T-helper 22 cell (primary cell): ENCODE data around the gene STIP1.

Experiments
- DNase-seq: peaks from one replicate; pipeline ENCODE4 v3.0.0-alpha.2; 2020; ENCODE audit warnings: low read depth

Gene STIP1

DNA sequence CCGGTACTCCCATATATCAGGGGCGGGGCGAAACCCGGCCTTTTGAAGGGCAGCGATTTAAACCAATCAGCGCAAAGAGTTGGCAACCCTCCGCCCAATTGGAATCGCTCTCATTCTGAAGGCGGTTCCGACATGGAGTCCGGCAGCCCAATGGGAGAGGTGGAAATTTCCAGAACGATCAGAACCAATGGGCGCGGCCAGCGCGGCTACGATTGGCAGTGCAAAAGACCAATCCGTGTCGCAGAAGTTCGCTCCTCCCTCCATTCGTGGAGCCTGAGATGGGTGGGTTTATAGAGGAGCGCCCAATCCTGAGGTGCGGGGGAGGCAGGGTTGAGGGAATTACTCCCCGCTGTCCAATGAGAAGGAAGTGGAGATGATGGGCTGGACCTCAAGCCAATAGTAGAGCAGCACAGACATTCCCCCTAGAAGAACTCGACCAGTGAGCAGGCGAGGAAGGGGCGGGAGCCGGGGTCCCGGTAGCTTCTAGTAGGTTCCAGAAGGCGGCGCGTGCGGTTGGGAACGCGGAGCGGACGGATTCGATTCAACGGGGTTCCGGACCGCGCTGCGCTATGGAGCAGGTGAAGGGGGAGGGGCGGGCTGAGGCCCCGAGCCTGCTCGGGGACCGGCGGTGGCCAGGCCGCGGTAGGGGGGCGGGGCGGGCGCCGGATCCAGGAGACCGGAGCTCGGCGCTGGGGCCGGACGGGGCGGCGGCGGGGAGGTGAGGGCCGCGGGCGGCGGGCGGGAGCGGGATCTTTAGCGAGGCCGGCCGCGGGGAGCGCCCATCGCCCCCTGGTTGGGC is at the start of gene STIP1:
TSS of gene STIP1 (plus strand) at position 479 of the 799 bp plus-strand sequence. CDS start at position 570, 91 bp downstream.
- DNase-seq = peak; percentile 99

DNA sequence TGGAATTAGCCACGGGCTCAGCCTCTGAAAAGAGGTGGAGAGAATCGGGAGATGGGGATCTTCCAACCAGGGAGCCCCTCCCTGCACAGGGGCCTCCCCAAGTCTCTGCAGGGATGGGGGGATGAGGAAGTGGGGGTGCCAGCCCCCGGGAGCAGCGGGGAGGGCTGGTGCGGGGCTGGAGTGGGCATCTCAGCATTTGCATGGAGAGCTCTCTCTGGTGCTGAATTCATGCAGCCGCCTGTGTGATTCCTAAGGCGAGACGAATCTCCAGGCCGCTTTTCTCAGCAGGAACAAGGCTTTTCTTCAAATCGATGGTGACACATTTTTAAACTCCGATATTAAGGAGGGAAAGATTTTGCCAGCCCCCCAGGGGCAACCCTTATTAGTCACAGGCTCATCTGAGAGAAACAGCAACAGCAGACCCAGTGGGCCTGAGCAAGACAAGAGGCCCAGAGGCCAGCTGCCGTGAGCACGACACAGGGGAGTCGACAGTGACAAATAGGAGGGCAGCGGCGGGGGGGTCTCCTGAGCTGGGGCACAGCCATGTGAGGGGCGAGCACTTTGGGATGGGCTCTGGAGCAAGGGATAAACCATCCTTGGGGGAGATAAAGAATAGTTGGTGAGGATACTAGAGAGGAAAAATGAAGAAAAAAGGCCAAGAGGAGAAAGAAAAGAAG is 49.1 kb upstream of the STIP1 start:
- no peak for DNase-seq

DNA sequence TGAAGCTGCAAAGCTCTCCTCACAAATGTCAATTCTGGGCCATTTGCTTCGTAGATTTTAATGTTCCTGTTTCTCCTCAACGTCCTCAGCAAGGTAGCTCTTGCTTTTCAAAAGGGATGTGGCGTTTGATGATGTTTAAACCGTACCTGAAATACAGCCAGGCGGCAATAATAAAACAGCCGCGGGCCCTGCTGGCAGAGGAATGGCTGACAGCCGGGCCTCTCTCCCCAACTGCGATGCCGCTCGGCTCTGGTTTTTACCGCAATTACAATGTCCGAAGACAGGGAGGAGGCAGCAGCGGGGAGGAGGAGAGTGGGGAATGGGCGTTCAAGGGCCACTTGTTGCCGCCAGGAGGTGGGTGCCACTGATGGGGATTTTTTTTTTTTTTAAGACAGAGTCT is 47.6 kb upstream of the STIP1 start:
- DNase-seq = no peak

DNA sequence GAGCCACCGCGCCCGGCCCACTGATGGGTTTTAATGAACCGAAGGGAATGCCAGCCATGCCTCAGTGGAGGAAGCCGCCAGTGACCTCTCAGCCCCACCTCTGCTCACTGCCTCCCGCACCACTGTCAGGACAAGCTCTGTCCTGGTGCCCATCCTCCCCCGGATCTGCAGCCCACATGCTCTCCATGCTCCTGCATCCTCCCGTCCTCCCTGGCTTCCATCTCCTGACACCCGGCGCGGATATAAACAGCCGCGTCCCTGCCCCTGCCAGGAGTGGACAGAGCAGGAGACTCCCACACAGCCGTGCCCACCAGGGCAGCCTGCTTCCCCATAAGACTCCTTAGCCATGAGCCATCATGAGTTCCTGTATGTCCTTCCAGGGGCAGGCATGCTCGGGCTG is 46.9 kb upstream of the STIP1 start:
- DNase-seq = no peak

DNA sequence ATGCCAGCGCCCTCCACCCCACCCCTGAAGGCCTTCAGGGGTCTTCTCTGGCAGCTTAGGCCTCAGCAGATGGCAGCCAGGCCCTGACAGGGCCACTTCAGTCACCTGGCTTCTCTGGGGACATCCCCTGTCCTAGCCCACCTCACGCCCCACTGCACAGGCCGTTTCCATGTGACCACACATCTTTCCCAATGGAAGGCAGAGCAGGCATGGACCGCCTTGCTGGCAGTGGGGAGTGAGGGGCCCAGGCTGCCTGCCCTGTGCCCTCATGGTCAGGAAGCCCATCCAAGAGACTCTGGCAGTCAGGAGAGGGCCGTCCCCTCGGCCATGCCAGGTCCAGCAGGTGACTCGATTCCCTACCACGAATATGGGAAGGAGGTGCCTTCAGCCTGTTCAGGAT is 45.9 kb upstream of the STIP1 start:
- DNase-seq = no peak

DNA sequence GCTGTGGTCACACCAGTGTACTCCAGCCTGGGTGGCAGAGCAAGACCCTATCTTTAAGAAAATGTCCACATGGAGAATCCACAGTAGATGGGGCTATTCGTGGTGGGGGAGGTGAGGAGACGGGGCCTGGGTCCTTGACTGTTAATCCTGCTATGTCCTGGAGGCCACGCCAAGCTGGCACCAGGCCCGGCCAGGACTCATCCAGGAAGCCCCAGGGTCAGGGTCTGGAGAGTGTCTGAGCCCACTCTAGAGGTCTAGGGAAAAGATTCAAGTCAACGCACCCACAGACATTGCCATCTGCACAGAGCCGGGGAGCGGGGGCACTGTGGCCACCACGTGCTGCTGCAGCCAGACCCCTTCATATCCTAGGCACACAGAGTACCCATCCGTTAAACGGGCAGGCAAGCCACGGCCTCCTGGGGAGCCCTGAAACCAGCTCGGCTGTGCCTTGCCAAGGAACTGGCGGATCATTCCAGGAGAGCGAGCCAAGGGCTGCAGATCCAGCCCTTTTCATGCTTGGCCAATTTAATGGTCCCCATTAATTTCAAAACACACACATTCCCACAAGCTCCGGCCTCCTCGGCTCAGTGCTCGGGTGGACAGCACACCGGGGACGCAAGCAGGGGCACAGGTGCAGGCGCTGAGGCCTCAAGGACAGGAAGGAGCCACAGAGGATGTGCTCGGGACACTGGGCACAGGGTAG is 44.7 kb upstream of the STIP1 start:
- no peak for DNase-seq

DNA sequence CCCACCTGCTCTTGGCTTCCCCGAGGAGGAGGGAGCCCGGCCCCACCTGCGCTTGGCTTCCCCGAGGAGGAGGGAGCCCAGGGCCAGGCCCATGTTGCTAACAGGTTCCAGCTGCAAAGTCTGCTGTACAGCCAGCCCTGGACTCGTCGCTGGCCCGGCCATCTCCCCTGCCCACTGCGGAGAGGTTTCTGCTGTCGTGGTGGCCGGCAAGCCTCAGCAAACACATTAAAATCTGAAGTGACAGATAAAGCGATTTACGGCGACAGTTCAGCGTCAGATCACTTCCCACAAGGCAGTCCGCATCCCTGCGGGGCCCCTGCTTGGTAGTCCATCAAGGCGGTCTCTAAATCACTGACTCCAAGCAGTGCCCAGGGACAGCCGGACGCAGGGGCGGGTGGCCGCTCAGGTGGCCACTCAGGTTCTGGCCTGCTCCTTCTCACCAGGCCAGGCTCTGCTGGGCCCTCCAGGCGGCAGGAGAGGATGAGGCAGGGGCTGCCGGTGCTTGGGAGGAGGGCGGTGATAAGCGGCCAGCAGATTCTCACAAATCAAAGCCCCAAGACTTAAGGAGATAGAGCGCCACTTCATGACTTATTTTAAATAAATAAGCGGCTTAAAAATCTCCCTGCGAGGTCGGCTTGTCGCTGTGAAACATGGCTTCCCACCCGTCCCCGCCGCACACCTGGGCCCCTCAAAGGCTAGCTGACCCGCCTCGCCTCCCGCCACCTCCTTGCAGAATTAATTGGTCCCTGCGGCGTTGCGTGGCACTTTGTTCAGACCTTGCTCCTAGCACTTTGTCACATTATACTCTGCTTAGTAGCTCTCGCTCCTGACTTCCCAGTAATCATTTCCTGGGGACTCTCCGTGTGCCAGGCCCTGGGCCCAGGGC is 41.1 kb upstream of the STIP1 start:
- no peak for DNase-seq

DNA sequence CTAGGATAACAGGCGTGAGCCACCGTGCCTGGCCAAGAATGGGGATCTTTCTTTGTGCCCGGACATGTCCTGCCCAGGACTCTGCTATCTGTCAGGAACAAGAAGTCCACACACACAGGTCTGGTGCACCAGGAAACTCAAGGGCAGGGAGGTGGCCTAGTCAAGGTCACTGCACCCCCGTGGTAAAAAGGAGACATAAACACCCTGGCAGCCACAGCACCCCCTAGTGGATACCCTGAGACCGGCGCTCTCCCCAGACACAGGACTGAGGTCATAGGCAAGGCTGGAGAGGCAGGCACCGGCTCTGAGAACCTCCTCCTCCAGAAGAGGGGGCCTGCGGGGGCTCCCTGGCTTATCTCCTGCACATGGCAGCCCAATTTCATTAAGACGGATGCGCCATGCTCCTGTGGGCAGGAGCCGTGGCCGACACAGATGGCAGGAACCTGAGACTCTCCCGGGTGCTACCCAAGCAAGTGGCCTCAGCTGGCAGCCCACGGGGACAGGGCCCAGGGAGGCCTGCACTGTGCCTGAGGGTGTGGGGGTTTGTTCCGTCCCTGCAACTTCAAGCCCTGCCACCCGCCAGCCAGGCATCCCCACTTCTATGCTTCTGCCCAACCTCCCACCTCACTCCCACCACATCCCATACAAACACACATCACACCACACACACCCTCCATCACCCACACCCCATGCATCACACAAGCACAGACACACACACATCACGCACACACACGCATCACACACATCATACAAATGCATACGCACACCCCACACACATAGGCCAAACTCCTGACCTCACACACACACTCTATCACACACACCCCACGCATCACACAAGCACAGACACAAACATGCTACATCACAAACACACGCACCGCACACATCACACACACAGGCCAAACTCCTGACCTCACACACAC is 39.7 kb upstream of the STIP1 start:
- no peak for DNase-seq

DNA sequence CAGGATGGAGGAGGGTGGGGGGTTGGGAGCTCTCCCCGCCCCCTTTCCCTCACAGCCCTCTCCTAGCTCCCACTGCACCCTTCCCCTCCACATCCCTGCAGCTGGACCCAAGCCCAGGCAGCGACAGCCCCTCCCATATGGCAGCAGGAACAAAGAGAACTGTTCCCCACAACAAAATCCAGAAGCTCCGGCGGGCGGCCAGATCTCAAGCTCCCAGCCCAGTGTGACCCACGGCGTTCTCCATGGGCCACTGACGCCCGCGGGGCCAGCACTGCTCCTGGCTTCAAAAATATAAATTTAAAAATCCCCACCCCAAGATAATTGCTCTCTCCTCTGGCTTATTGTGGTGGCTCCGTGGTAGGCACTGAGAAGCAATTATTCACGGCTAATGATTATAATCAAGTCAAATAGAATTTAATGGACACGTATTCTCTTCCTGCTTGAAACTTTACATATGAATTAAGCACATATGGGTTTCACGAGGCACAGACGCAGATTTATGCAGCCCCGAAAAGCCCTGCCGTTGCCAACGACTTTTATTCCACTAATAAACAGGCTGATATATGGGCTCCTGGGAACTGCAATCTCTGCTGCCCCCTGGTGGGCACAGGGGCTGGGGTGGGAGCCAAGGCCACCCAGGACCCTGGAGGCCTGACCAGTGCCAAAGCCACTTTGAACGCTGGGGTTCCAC is 37.6 kb upstream of the STIP1 start:
- peak; percentile 34 for DNase-seq

DNA sequence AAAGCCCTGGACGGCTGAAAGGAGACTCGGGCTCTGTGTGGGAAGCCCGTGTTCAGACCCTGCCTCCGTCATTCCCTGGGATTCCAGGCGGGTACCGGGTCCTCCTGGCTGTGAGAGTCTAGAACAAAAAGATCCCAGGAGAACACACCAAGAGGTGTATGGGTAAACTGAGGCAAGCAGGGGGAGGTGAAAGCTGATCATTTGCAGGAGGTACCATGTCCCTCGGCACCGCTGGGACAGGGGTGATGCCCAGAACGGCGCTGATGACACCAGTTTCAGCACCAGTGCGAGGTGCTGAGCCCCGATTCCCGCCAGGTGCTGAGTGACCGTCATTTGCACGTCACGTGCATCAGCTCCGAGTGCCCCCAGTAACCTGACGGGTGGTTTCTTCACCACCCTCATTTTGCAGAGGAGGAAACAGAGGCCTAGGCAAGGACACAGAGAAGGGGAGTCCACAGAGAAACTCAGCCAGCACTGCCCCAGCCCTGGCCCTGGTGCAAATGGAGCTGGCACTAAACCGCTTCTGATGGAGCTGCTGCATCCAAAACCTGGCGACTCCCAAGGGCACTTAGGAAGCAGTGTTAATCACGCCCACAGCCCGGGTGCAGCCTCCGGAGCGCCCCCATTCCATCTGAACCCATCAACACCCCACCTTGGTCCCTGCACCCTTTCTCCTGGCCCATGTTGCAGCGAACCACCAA is 36.9 kb upstream of the STIP1 start:
- no peak for DNase-seq

DNA sequence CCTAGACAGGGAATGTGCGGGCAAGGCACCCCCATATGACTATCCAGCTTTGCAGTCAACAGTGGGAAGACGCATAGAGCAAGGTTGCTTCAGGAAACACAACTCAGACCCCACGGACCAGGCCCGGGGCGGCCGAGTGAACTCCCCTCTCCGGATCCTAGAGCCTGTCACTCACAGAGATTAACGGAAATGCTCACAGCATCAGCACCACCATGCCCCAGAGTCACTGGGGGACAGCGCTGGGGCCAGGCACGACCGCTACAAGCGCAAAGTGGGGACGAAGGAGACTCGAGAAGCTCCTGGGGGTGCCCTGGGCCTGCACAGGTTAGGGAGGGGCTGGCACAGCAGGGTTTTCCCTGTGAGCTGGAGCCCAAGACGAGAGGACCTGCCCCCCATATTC is 35.9 kb upstream of the STIP1 start:
- no peak for DNase-seq

DNA sequence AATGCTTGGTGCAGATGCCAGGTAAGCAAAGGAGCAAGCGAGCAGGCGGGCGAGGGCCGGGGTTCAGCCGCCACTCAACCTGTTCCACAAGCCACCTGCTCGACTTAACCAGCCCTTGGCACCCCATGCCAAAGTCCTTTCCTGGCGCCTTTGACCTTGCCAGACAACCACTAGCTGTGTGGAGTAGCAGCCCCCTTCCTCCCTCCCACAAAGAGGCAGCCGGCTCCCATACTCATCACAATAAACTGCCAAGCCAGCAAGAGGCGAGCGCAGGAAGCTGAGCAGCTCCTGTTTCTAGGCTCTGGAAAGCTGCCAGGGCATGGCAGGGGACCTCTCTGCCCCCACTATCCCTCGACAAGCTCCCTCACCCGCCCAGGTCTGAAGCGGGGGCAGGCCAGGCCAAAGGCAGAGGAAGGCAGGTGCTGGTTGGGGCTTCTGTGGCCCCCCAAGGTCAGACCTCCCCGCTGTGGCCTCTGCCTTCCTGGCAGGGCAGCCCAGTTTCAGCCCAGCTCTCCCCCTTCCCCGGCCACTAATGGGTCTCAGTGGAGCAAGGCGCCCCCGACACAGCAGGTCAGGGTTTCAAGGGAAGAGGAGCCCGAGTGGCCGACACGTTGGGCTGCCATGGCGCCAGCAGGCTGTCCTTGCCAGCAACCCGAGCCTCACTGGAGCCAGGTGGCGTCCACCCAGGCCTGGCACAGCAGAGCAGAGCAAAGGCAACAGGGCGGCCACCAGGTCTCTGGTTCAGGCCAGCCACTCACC is 35.3 kb upstream of the STIP1 start:
- DNase-seq = no peak

DNA sequence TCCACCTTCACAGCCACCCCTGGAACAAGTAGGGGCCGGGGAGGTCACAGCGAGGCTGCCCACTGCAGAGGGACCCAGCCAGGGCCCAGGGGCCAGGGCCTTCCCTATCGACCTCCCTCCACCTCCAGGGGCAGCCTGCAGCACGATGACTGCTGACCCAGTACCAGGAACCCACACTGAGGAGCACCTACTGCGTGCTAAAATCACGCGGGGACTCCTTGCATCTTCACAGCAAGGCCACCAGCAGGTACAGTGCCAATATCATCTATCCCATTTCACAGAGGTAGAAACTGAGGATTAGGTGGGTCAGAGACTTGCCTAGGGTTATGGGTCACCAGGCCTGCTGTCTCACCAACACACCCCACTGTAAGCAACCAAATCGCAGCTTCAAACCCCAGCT is 34.6 kb upstream of the STIP1 start:
- DNase-seq = no peak

DNA sequence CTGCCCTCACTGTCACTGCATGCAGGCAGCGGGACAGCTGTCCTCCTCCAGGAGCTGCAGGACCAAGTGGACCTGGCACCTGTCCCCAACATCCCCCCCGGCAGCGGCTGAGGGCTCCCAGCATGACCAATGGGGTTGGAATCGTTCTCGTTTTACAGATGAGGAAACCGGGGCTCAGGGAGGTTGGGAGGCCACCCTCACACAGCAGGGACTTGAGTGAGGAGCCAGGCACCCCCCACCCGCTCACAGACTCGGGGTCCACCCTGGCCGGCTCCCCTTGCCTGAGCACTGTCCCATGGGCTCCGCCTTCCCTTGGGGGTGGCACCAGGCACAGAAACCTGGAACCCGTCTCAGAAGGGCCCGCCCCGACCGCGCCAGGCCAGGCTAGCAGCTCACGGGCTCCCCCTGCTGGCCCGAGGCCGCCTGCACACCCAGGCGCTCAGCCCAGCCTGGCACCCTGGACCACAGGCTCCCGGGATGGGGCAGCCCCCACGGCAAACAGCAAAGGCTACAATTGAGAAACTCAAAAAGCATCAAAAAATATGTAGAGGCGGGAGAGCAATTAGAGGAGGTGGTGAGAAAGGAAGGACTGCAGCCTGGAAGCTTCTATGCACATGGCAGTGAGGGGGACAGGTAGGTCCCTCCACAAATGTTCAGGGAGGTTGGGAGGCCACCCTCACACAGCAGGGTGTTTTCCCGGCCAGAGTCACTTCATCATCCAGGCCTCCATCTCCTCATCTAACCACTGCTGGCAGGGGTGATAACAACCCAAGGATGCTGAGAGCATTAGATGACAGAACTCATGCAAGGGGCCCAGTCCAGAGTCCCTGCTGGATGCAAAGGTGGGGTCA is 32.9 kb upstream of the STIP1 start:
- DNase-seq = peak; percentile 30

DNA sequence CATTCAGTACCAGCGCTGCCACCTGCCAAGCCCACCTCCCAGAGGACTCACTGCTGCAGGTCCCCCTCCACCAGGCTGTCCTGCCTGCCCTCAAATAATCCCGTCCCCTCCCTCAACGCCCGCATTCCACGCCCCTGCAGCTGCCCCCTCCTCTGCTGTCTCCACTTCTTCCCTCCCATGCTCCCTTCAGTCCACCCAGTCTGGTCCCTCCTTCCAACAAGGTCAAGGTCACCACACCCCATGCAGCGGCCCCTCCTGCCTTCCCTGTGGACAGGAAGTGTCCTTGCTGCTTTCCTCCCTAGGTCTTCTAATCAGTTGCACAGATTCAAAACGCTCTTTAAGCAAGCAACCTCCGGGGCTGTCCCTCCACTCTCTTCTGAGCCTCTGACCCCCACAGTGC is 32.2 kb upstream of the STIP1 start:
- no peak for DNase-seq

DNA sequence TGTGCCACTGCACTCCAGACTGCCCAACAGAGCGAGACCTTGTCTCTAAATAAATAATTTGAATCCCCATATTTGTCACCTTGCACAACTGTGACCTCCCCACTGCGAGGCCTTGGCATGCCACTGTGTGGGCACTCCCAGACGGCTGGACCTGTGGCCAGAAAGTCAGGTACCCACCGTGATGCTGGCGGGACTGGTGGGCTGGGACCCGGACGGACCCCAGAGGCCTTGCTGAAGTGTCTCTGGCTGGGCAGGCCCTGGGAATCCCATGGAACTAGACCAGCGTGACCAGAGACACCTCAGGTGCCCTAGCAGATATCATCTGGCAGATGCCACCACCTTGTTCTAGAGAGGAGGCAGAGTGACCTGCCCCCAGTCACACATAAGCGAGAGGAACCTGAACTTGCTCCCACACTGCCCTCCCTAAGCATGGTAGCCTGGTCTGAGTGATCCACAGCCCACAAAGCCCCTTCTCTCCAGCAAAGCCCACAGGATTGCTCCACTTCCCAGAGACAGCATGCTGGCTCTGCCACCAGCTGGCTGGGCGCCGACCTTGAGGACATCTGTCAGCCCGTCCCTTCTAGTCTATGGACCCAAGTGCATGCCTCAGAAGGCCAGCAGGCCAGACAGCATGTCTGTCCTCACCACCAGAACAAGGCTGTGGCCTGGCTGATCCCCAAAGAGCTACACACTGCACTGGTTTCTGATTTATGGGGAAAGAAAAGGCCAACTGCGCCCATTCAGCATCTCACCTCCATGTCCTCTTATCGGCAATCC is 29.5 kb upstream of the STIP1 start:
- no peak for DNase-seq
